Stimulated activated effector memory CD8-positive, alpha-beta T cell treated with anti-CD3 and anti-CD28 coated beads, Interleukin-12 subunit alpha, Interleukin-12 subunit beta, amount 100 ng/mL, for 72 hours (primary cell): ENCODE results near the gene FARS2.

ENCODE experiments used
- ATAC-seq: fragments of 150-1000 bp; cut with Tn5 transposase; 2 replicates; pipeline ENCODE4 v1.10.0; 2021
- DNase-seq, 2 donors: peaks; one replicate each; pipeline ENCODE4 v3.0.0; 2021 to 2022; ENCODE audit warnings: low spot score in 2 of 2
- H3K27ac Mint-ChIP-seq: one replicate; pipeline ENCODE4 v1.8.0; 2022; ENCODE audit warnings: mild to moderate bottlenecking, mixed read lengths
- H3K36me3 Mint-ChIP-seq: one replicate; pipeline ENCODE4 v1.8.0; 2022; ENCODE audit warnings: mild to moderate bottlenecking, mixed read lengths
- H3K4me1 Mint-ChIP-seq: one replicate; pipeline ENCODE4 v1.8.0; 2022; ENCODE audit warnings: mixed read lengths
- H3K4me3 Mint-ChIP-seq: one replicate; pipeline ENCODE4 v1.8.0; 2022; ENCODE audit warnings: mild to moderate bottlenecking, mixed read lengths
- H3K9me3 Mint-ChIP-seq: one replicate; pipeline ENCODE4 v1.8.0; 2022; ENCODE audit warnings: mixed read lengths

Gene FARS2

GRCh38 chr6:5270093-5270680 lies 8.9 kb downstream of the FARS2 start:
- ATAC-seq (no peak), DNase-seq (no peak)
- Mint-ChIP-seq H3K4me1 (peaks cover 35% of the 10 kb centered on the region), H3K4me3 (no peak overlapping the region), H3K36me3 (peaks cover 12% of the 10 kb centered on the region), H3K9me3 (no peaks in the 10 kb centered on the region), H3K27ac (no peak overlapping the region)

- H3K27ac Mint-ChIP-seq: no peak overlapping the region
- no peaks in the 10 kb centered on the region for H3K9me3 Mint-ChIP-seq
- DNase-seq (no peak), ATAC-seq (no peak)
- H3K4me3 Mint-ChIP-seq: no peak overlapping the region
- H3K36me3 Mint-ChIP-seq: peaks cover 12% of the 10 kb centered on the region
- peaks cover 27% of the 10 kb centered on the region for H3K4me1 Mint-ChIP-seq
Measured at GRCh38 chr6:5271926-5272325, 10.6 kb downstream of the FARS2 start.

- no peak for DNase-seq
- H3K36me3 Mint-ChIP-seq: peaks cover 11% of the 10 kb centered on the region
- H3K9me3 Mint-ChIP-seq: no peaks in the 10 kb centered on the region
- peak; percentile 60 for ATAC-seq
- no peak overlapping the region for H3K4me3 Mint-ChIP-seq
- peaks cover 41% of the 10 kb centered on the region for H3K4me1 Mint-ChIP-seq
- H3K27ac Mint-ChIP-seq: peak overlapping the region; percentile 17
Measured at GRCh38 chr6:5274231-5274630, 12.9 kb downstream of the FARS2 start.

GRCh38 chr6:5275497-5275896 lies 14.2 kb downstream of the FARS2 start:
- H3K36me3 Mint-ChIP-seq: peaks cover 11% of the 10 kb centered on the region
- H3K4me3 Mint-ChIP-seq: no peak overlapping the region
- H3K27ac Mint-ChIP-seq: no peak overlapping the region
- peaks cover 53% of the 10 kb centered on the region for H3K4me1 Mint-ChIP-seq
- ATAC-seq (no peak), DNase-seq (no peak)
- no peaks in the 10 kb centered on the region for H3K9me3 Mint-ChIP-seq

- Mint-ChIP-seq H3K4me1 (peaks cover 52% of the 10 kb centered on the region), H3K27ac (no peak overlapping the region), H3K4me3 (no peak overlapping the region), H3K9me3 (no peaks in the 10 kb centered on the region), H3K36me3 (peaks cover 11% of the 10 kb centered on the region)
- DNase-seq (no peak), ATAC-seq (no peak)
Measured at GRCh38 chr6:5276581-5276980, 15.3 kb downstream of the FARS2 start.

- DNase-seq (no peak), ATAC-seq (no peak)
- no peak overlapping the region for H3K27ac Mint-ChIP-seq
- H3K36me3 Mint-ChIP-seq: peaks cover 11% of the 10 kb centered on the region
- H3K4me3 Mint-ChIP-seq: no peak overlapping the region
- H3K4me1 Mint-ChIP-seq: peaks cover 58% of the 10 kb centered on the region
- H3K9me3 Mint-ChIP-seq: no peaks in the 10 kb centered on the region
Measured at GRCh38 chr6:5277589-5277988, 16.3 kb downstream of the FARS2 start.

- Mint-ChIP-seq H3K27ac (peak overlapping the region; percentile 95), H3K9me3 (no peaks in the 10 kb centered on the region), H3K36me3 (peaks cover 11% of the 10 kb centered on the region), H3K4me1 (peaks cover 57% of the 10 kb centered on the region), H3K4me3 (peak overlapping the region; percentile 64)
- no peak for DNase-seq
- ATAC-seq: no peak
Measured at GRCh38 chr6:5278047-5278446, 16.7 kb downstream of the FARS2 start.

- peak in 1 of 2 donors; percentile 54 for DNase-seq
- no peaks in the 10 kb centered on the region for H3K9me3 Mint-ChIP-seq
- H3K4me3 Mint-ChIP-seq: peak overlapping the region; percentile 64
- peaks cover 51% of the 10 kb centered on the region for H3K4me1 Mint-ChIP-seq
- H3K36me3 Mint-ChIP-seq: peaks cover 11% of the 10 kb centered on the region
- ATAC-seq: peak; percentile 23
- peak overlapping the region; percentile 95 for H3K27ac Mint-ChIP-seq
Measured at GRCh38 chr6:5278565-5279120, 17.3 kb downstream of the FARS2 start.

- DNase-seq (peak; percentile 14 to 75), ATAC-seq (peak; percentile 95)
- peaks cover 11% of the 10 kb centered on the region for H3K36me3 Mint-ChIP-seq
- peaks cover 56% of the 10 kb centered on the region for H3K4me1 Mint-ChIP-seq
- peak overlapping the region; percentile 95 for H3K27ac Mint-ChIP-seq
- no peaks in the 10 kb centered on the region for H3K9me3 Mint-ChIP-seq
- peak overlapping the region; percentile 64 for H3K4me3 Mint-ChIP-seq
Measured at GRCh38 chr6:5279891-5280338, 18.6 kb downstream of the FARS2 start.

GRCh38 chr6:5280920-5281319 lies 19.6 kb downstream of the FARS2 start:
- DNase-seq: no peak
- ATAC-seq: no peak
- peaks cover 66% of the 10 kb centered on the region for H3K4me1 Mint-ChIP-seq
- peaks cover 11% of the 10 kb centered on the region for H3K36me3 Mint-ChIP-seq
- peak overlapping the region; percentile 64 for H3K4me3 Mint-ChIP-seq
- H3K27ac Mint-ChIP-seq: peak overlapping the region; percentile 95
- no peaks in the 10 kb centered on the region for H3K9me3 Mint-ChIP-seq

GRCh38 chr6:5282191-5282623 lies 20.9 kb downstream of the FARS2 start:
- Mint-ChIP-seq H3K4me1 (peaks cover 73% of the 10 kb centered on the region), H3K36me3 (peaks cover 11% of the 10 kb centered on the region)

GRCh38 chr6:5285081-5285480 lies 23.8 kb downstream of the FARS2 start:
- Mint-ChIP-seq H3K36me3 (no peaks in the 10 kb centered on the region), H3K27ac (peak overlapping the region; percentile 79), H3K4me3 (no peak overlapping the region), H3K4me1 (peaks cover 62% of the 10 kb centered on the region), H3K9me3 (no peaks in the 10 kb centered on the region)
- DNase-seq: no peak
- no peak for ATAC-seq

More at GRCh38 chr6:5282191-5282623, 20.9 kb downstream of the FARS2 start:
- Mint-ChIP-seq H3K27ac (peak overlapping the region; percentile 95), H3K4me3 (no peak overlapping the region), H3K9me3 (no peaks in the 10 kb centered on the region)
- ATAC-seq (no peak), DNase-seq (no peak)

GRCh38 chr6:5285526-5285925 lies 24.2 kb downstream of the FARS2 start:
- Mint-ChIP-seq H3K36me3 (no peaks in the 10 kb centered on the region), H3K9me3 (no peaks in the 10 kb centered on the region), H3K4me3 (no peak overlapping the region), H3K4me1 (peaks cover 57% of the 10 kb centered on the region), H3K27ac (peak overlapping the region; percentile 79)
- ATAC-seq (no peak), DNase-seq (no peak)

- Mint-ChIP-seq H3K27ac (no peak overlapping the region), H3K4me3 (no peak overlapping the region), H3K9me3 (no peaks in the 10 kb centered on the region), H3K4me1 (peaks cover 57% of the 10 kb centered on the region), H3K36me3 (no peaks in the 10 kb centered on the region)
- DNase-seq: no peak
- no peak for ATAC-seq
Measured at GRCh38 chr6:5286780-5287179, 25.5 kb downstream of the FARS2 start.

- Mint-ChIP-seq H3K27ac (peak overlapping the region; percentile 27), H3K4me1 (peaks cover 58% of the 10 kb centered on the region), H3K4me3 (no peak overlapping the region), H3K9me3 (no peaks in the 10 kb centered on the region), H3K36me3 (no peaks in the 10 kb centered on the region)
- no peak for ATAC-seq
- DNase-seq: no peak
Measured at GRCh38 chr6:5287205-5287965, 26.1 kb downstream of the FARS2 start.

- H3K27ac Mint-ChIP-seq: peak overlapping the region; percentile 27
- H3K4me3 Mint-ChIP-seq: no peak overlapping the region
- no peaks in the 10 kb centered on the region for H3K36me3 Mint-ChIP-seq
- ATAC-seq (no peak), DNase-seq (no peak)
- peaks cover 58% of the 10 kb centered on the region for H3K4me1 Mint-ChIP-seq
- H3K9me3 Mint-ChIP-seq: no peaks in the 10 kb centered on the region
Measured at GRCh38 chr6:5287966-5288297, 26.6 kb downstream of the FARS2 start.
